ENCODE measurements around the gene RAB27A. TPM values are rescaled to one million over a fixed set of nuclear protein-coding genes. Genes with fewer than 3 reads are reported as not detected.
A peak's percentile ranks its signal among the peaks of the same experiment; 100 is the strongest.

RAB27A gene
- total RNA-seq, 2 experiments from 2014 or later, result 63.4 to 65.8 TPM

- peaks cover 60% of the 10 kb centered on the region for H3K4me1 Mint-ChIP-seq
- no peaks in the 10 kb centered on the region for H3K27me3 Mint-ChIP-seq
- POLR2A ChIA-PET, result no interaction called here
- H3K4me3 Mint-ChIP-seq, result no peak overlapping the region
- peaks cover 34% of the 10 kb centered on the region for H3K36me3 Mint-ChIP-seq (ENCODE audit: low read depth)
- no peak for DNase-seq
- peak overlapping the region; percentile 57 for H3K27ac Mint-ChIP-seq
- no peaks in the 10 kb centered on the region for H3K9me3 Mint-ChIP-seq
- CTCF ChIA-PET, result interaction anchor here (1.2 kb wide), 1 partner anchor 43 kb away, joined by 4 read pairs; no protein-coding TSS in a partner anchor
These were observed 44.6 kb downstream of the RAB27A start for GRCh38 chr15:55245059-55245458.

GRCh38 chr15:55241891-55242290 lies 47.7 kb downstream of the RAB27A start:
- no peak for DNase-seq
- H3K27ac Mint-ChIP-seq, result no peak overlapping the region
- H3K4me1 Mint-ChIP-seq, result peaks cover 61% of the 10 kb centered on the region
- ChIA-PET POLR2A (no interaction called here), CTCF (no interaction called here)
- no peaks in the 10 kb centered on the region for H3K27me3 Mint-ChIP-seq
- H3K36me3 Mint-ChIP-seq (ENCODE audit: low read depth), result peaks cover 37% of the 10 kb centered on the region
- H3K4me3 Mint-ChIP-seq, result no peak overlapping the region
- H3K9me3 Mint-ChIP-seq, result no peaks in the 10 kb centered on the region

GRCh38 chr15:55241186-55241585 lies 48.4 kb downstream of the RAB27A start:
- no peak overlapping the region for H3K27ac Mint-ChIP-seq
- H3K36me3 Mint-ChIP-seq (ENCODE audit: low read depth), result peaks cover 39% of the 10 kb centered on the region

GRCh38 chr15:55240125-55240760 lies 49.4 kb downstream of the RAB27A start:
- CTCF ChIA-PET, result interaction anchor here (1.0 kb wide), 1 partner anchor 19 kb away, joined by 3 read pairs; no protein-coding TSS in a partner anchor
- peak overlapping the region; percentile 76 for H3K27ac Mint-ChIP-seq
- H3K4me1 Mint-ChIP-seq, result peaks cover 62% of the 10 kb centered on the region
- no peak for DNase-seq
- H3K36me3 Mint-ChIP-seq (ENCODE audit: low read depth), result peaks cover 43% of the 10 kb centered on the region
- no peaks in the 10 kb centered on the region for H3K27me3 Mint-ChIP-seq
- POLR2A ChIA-PET, result no interaction called here
- H3K4me3 Mint-ChIP-seq, result no peak overlapping the region
- peaks cover 2% of the 10 kb centered on the region for H3K9me3 Mint-ChIP-seq

More at GRCh38 chr15:55241186-55241585, 48.4 kb downstream of the RAB27A start:
- Mint-ChIP-seq H3K4me1 (peaks cover 58% of the 10 kb centered on the region), H3K9me3 (no peaks in the 10 kb centered on the region), H3K27me3 (no peaks in the 10 kb centered on the region), H3K4me3 (no peak overlapping the region)
- DNase-seq, result no peak
- ChIA-PET CTCF (interaction anchor here (0.8 kb wide), 1 partner anchor 8 kb away, joined by 3 read pairs; no protein-coding TSS in a partner anchor), POLR2A (interaction anchor here (0.6 kb wide), 1 partner anchor 34 kb away, joined by 6 read pairs; no protein-coding TSS in a partner anchor)

DNA sequence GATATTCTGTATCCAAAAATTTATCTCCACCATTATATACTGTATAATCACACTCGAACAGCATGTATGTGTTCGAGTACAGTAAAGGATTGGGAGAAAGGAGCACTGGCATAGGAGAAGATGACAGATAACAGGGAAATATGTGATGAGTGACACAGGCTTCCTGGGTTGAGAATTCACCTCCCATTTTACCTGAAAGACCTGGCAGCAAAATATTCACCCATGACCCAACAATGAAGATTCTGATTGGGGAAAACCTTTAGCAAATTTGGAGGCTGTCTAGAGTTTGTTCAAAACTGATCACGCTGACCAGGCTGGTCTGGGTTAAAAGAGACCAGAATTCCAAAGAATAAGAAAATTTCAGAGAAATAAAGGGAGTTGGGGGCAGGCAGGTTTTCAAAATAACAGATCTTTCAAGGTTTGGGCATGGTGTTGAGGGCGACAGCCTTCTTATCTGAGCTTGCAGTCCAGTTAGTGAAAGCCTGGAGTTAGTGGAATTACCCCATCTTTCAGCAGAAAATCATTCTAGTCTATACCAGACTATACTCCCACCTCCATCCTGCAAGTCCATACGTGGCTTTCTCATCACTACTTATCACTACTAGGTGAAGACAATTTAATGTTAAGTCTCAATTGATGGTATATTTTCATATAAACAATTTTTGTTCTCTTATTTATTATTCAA lies 50.0 kb downstream of the RAB27A start:
- no peak for DNase-seq
- peaks cover 40% of the 10 kb centered on the region for H3K36me3 Mint-ChIP-seq (ENCODE audit: low read depth)
- H3K4me3 Mint-ChIP-seq, result no peak overlapping the region
- POLR2A ChIA-PET, result no interaction called here
- no peaks in the 10 kb centered on the region for H3K27me3 Mint-ChIP-seq
- CTCF ChIA-PET, result interaction anchor here (1.0 to 2.3 kb wide), 2 partner anchors 10 to 19 kb away, joined by 3 to 6 read pairs; no protein-coding TSS in a partner anchor
- peaks cover 2% of the 10 kb centered on the region for H3K9me3 Mint-ChIP-seq
- H3K27ac Mint-ChIP-seq, result no peak overlapping the region
- peaks cover 60% of the 10 kb centered on the region for H3K4me1 Mint-ChIP-seq

GRCh38 chr15:55238877-55239276 lies 50.7 kb downstream of the RAB27A start:
- Mint-ChIP-seq H3K4me3 (no peak overlapping the region), H3K9me3 (peaks cover 2% of the 10 kb centered on the region), H3K36me3 (ENCODE audit: low read depth) (peaks cover 44% of the 10 kb centered on the region), H3K4me1 (peaks cover 62% of the 10 kb centered on the region), H3K27me3 (no peaks in the 10 kb centered on the region), H3K27ac (no peak overlapping the region)
- CTCF ChIA-PET, result interaction anchor here (1.7 to 2.3 kb wide), 2 partner anchors 10 to 38 kb away, joined by 4 to 6 read pairs; no protein-coding TSS in a partner anchor
- no peak for DNase-seq
- POLR2A ChIA-PET, result no interaction called here

DNA sequence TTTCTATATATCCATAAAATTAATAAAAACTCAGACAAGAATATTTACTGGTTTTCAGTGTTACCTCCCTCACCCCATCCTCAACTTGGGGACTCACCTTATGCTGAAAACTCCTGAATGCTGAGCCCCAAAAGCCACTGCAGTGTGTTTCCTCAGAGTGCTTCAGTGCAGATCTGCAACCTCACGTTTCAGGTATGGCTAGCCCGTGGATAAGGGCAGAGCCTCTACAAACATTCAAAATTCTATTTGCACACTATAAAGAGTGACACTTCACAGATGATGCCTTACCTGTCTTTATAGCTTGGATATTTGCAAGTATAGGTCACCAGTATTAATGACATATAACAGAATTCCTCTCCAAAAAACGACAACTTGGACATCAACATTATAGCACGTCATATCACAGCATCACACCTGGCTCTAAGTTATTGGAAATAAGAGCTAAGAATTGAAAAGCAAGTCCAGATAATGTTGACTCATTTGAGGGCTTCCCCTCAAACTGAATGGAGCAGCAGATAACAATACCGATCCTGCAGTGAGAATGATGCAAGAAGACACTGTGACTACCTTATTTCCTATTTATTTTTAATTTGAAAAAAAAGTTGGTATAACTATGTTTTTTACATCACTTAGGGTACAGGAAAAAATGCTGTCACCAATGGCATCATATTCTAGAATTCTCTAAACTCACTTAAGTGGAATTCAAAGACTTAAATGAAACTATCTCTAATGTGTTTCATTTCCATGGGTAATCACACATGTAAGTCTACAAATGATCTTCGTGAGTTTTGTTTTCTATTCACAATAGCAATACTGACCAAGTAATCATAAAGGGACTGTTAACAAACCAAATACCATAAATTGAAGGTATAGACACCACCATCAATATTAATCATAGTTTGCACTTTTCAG lies 52.1 kb downstream of the RAB27A start:
- DNase-seq, result no peak
- Mint-ChIP-seq H3K9me3 (peaks cover 2% of the 10 kb centered on the region), H3K27me3 (no peaks in the 10 kb centered on the region), H3K27ac (peak overlapping the region; percentile 55), H3K36me3 (ENCODE audit: low read depth) (peaks cover 42% of the 10 kb centered on the region), H3K4me3 (no peak overlapping the region), H3K4me1 (peaks cover 51% of the 10 kb centered on the region)
- CTCF ChIA-PET, result interaction anchor here (0.5 to 2.3 kb wide), 4 partner anchors 8 to 1176 kb away, joined by 3 to 6 read pairs (median 4); no protein-coding TSS in a partner anchor
- POLR2A ChIA-PET, result no interaction called here

DNA sequence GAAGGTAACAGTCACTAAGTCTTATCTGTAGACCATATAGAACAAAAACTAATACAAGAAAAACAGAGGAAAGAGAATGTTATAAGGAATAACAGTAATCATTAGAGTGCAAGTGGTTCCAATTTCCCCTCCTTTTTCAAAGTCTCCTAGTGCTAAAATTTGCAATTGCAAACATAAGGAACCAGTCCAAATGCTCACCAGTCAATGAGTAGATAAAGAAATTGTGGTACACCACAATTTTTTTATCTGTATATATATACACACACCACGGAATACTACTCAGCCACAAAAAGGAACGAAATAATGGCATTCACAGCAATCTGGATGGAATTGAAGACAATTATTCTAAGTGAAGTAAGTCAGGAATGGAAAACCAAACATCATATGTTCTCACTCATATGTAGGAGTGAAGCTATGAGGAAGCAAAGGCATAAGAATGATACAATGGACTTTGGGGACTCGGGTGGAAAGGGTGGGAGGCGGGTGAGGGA lies 54.0 kb downstream of the RAB27A start:
- Mint-ChIP-seq H3K27ac (no peak overlapping the region), H3K4me3 (no peak overlapping the region), H3K36me3 (ENCODE audit: low read depth) (peaks cover 52% of the 10 kb centered on the region), H3K27me3 (no peaks in the 10 kb centered on the region), H3K4me1 (peaks cover 50% of the 10 kb centered on the region), H3K9me3 (peaks cover 2% of the 10 kb centered on the region)
- no peak for DNase-seq
- CTCF ChIA-PET, result interaction anchor here (1.0 kb wide), 1 partner anchor 32 kb away, joined by 3 read pairs; no protein-coding TSS in a partner anchor
- POLR2A ChIA-PET, result no interaction called here

DNA sequence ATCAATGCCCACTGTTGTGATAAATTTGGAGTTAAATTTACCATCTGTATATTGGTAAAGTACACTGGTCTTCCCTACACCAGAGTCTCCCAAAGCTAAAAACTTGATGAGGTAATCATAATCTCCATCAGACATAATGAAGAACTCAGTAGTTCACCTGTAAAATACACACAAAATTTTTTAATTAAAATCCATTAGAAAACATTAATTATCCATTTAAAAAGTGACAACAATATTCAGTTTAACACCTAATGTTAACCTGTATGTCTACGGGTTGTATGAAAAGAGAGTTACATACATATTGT lies 54.9 kb downstream of the RAB27A start:
- no peak for DNase-seq
- Mint-ChIP-seq H3K4me1 (peaks cover 48% of the 10 kb centered on the region), H3K4me3 (no peak overlapping the region), H3K9me3 (peaks cover 2% of the 10 kb centered on the region), H3K27me3 (no peaks in the 10 kb centered on the region), H3K27ac (no peak overlapping the region), H3K36me3 (ENCODE audit: low read depth) (peaks cover 54% of the 10 kb centered on the region)
- ChIA-PET CTCF (interaction anchor here (0.8 to 1.0 kb wide), 2 partner anchors 12 to 32 kb away, joined by 3 read pairs; no protein-coding TSS in a partner anchor), POLR2A (no interaction called here)

DNA sequence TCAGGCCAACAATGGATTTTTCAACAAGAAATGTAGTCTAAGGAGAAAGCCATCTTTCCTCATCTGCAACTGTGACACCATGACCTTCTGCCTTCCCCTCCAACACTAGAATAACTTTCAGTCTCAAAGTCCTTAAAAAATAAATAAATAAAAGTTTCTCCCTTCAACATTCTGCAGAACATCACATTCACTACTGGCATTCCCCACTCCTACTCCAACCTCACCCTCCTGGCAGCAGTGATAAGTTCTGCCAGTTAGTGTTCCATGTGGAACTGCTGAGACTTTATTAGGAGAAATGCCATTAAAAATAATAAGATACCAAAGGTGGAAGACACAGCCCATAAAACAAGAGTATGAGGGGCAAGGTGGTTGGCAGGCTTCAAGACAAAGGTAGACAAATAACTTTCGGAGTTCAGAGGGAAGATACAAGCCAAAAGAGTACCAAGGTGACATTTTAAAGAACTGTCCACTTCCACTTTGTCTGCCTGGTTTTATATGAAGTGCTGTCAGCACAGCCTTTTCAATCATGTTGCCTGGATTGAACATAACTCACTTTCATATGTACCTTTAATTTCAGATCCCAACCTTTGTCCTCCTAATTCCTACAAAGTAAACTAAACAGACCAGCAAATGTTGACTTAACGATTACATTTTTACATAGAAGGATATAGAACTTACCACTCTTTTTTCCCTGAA lies 55.4 kb downstream of the RAB27A start:
- DNase-seq, result no peak
- ChIA-PET POLR2A (no interaction called here), CTCF (interaction anchor here (0.8 to 1.0 kb wide), 2 partner anchors 13 to 31 kb away, joined by 3 read pairs; no protein-coding TSS in a partner anchor)
- Mint-ChIP-seq H3K36me3 (ENCODE audit: low read depth) (peaks cover 54% of the 10 kb centered on the region), H3K4me1 (peaks cover 46% of the 10 kb centered on the region), H3K4me3 (no peak overlapping the region), H3K27me3 (no peaks in the 10 kb centered on the region), H3K9me3 (peaks cover 2% of the 10 kb centered on the region), H3K27ac (no peak overlapping the region)

DNA sequence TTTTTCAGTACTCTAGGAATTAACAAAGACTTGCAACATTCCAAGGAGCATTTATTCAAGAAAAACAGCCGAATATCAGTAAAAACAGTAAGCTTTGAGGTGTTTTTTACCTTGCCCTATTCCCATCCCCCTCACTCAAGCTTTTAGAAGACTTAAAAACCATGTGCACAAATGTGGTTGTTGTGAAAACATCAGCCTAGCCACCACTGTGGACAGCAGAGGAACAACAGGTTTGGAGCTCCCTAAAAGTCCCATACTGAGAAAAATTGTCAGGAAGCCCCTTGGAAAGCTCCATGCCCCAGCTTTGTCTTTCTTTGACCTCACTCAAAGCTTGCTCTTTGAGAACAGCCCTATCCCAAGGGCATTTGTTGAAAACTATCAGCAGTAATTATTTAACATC lies 58.2 kb downstream of the RAB27A start:
- Mint-ChIP-seq H3K9me3 (peaks cover 2% of the 10 kb centered on the region), H3K4me1 (peaks cover 27% of the 10 kb centered on the region), H3K36me3 (ENCODE audit: low read depth) (peaks cover 53% of the 10 kb centered on the region), H3K4me3 (no peak overlapping the region), H3K27ac (no peak overlapping the region), H3K27me3 (no peaks in the 10 kb centered on the region)
- DNase-seq, result no peak
- ChIA-PET POLR2A (no interaction called here), CTCF (interaction anchor here (0.9 to 1.3 kb wide), 4 partner anchors 13 to 59 kb away, joined by 3 to 4 read pairs (median 3); no protein-coding TSS in a partner anchor)

- Mint-ChIP-seq H3K27ac (no peak overlapping the region), H3K4me1 (peaks cover 31% of the 10 kb centered on the region), H3K36me3 (ENCODE audit: low read depth) (peaks cover 55% of the 10 kb centered on the region), H3K27me3 (no peaks in the 10 kb centered on the region), H3K4me3 (no peak overlapping the region), H3K9me3 (peaks cover 2% of the 10 kb centered on the region)
- POLR2A ChIA-PET, result no interaction called here
- no peak for DNase-seq
- CTCF ChIA-PET, result interaction anchor here (1.1 kb wide), 1 partner anchor 36 kb away, joined by 3 read pairs; no protein-coding TSS in a partner anchor
These were observed 58.7 kb downstream of the RAB27A start for GRCh38 chr15:55230953-55231352.
